Measurements from ENCODE around the gene GDPD1. TPM values are rescaled to one million over a fixed set of nuclear protein-coding genes. Genes with fewer than 3 reads are reported as not detected.
"Not testable (repeated sequence)": the region's sequence is repeated elsewhere in the genome, so short reads cannot be mapped to it uniquely, and the experiment has no call there.

GDPD1 gene
- polyA plus RNA-seq, 3 donors: 10.4 to 11.8 (median 11.3) TPM

- no peak for DNase-seq (ENCODE audit: low read depth in 3 of 3, low spot score in 2 of 3)
Measured at GRCh38 chr17:59311051-59311468, 90.7 kb downstream of the GDPD1 start.

GRCh38 chr17:59311521-59311920, 91.2 kb downstream of the GDPD1 start:
- DNase-seq (ENCODE audit: low read depth in 3 of 3, low spot score in 2 of 3): not testable (repeated sequence)

GRCh38 chr17:59315866-59316265, 95.6 kb downstream of the GDPD1 start:
- DNase-seq (ENCODE audit: low read depth in 3 of 3, low spot score in 2 of 3): no peak

Other genes with a start within 250 kb of the GDPD1 start
- gene TRIM37, start 113.6 kb upstream of the GDPD1 start, polyA plus RNA-seq (ENCODE audit: insufficient read length in 3 of 3): 10 to 100 TPM; 27.0 to 30.0 (median 28.2) TPM
- 10 to 100 TPM; 85.2 to 94.8 (median 91.9) TPM for gene SKA2, start 65.3 kb upstream of the GDPD1 start, polyA plus RNA-seq (ENCODE audit: insufficient read length in 3 of 3)
- gene PRR11, start 64.8 kb upstream of the GDPD1 start, polyA plus RNA-seq (ENCODE audit: insufficient read length in 3 of 3): 10 to 100 TPM; 18.1 to 19.2 (median 18.9) TPM
- 10 to 100 TPM; 26.0 to 29.5 (median 27.3) TPM for gene SMG8, start 10.5 kb upstream of the GDPD1 start, polyA plus RNA-seq (ENCODE audit: insufficient read length in 3 of 3)
- gene YPEL2, start 111.1 kb downstream of the GDPD1 start, polyA plus RNA-seq (ENCODE audit: insufficient read length in 3 of 3): 10 to 100 TPM; 34.1 to 35.6 (median 34.5) TPM

All from right renal cortex interstitium (tissue), 3 donors.